Endodermal cell (in vitro differentiated cells): ENCODE measurements around the gene IL20RB. TPM values are rescaled to one million over a fixed set of nuclear protein-coding genes. Genes with fewer than 3 reads are reported as not detected.

Experiments used
- DNase-seq: peaks from one replicate; pipeline ENCODE4 v3.0.0-alpha.2; 2017
- H3K27ac ChIP-seq: 2 replicates; pipeline ENCODE4 v1.5.1; 2013; ENCODE audit warnings: mild to moderate bottlenecking, low read depth, low read length, moderate library complexity
- H3K27me3 ChIP-seq: 2 replicates; pipeline ENCODE4 v1.6.1; 2013; ENCODE audit warnings: mild to moderate bottlenecking, low read length, moderate library complexity; ENCODE audit not compliant: insufficient read depth, control insufficient read depth, poor library complexity, severe bottlenecking
- H3K36me3 ChIP-seq: 2 replicates; pipeline ENCODE4 v1.7.0; 2013; ENCODE audit warnings: mild to moderate bottlenecking, low read length, moderate library complexity; ENCODE audit not compliant: control insufficient read depth, insufficient read depth
- H3K4me1 ChIP-seq: one replicate; pipeline ENCODE4 v1.7.0; 2013; ENCODE audit warnings: low read length; ENCODE audit not compliant: control insufficient read depth, insufficient read depth
- H3K4me3 ChIP-seq: 2 replicates; pipeline ENCODE4 v1.5.1; 2013; ENCODE audit warnings: mild to moderate bottlenecking, low read length, moderate library complexity
- H3K9ac ChIP-seq: 2 replicates; pipeline ENCODE4 v1.6.1; 2013; ENCODE audit warnings: mild to moderate bottlenecking, low read length, moderate library complexity; ENCODE audit not compliant: poor library complexity, severe bottlenecking; ENCODE audit errors: extremely low read depth
- H3K9me3 ChIP-seq: 2 replicates; pipeline ENCODE4 v1.6.1; 2013; ENCODE audit warnings: mild to moderate bottlenecking, low read length, moderate library complexity; ENCODE audit not compliant: control insufficient read depth
- H3K27ac Mint-ChIP-seq: 2 replicates; pipeline ENCODE4 v1.8.0; 2020; ENCODE audit warnings: mixed read lengths
- H3K27me3 Mint-ChIP-seq: 2 replicates; pipeline ENCODE4 v1.8.0; 2021; ENCODE audit warnings: mild to moderate bottlenecking, mixed read lengths; ENCODE audit not compliant: insufficient read depth
- H3K36me3 Mint-ChIP-seq: 2 replicates; pipeline ENCODE4 v1.8.0; 2020; ENCODE audit warnings: low read depth, mixed read lengths
- H3K4me1 Mint-ChIP-seq: 2 replicates; pipeline ENCODE4 v1.8.0; 2020; ENCODE audit warnings: mixed read lengths
- H3K4me3 Mint-ChIP-seq: 2 replicates; pipeline ENCODE4 v1.8.0; 2020; ENCODE audit warnings: mild to moderate bottlenecking, moderate library complexity, mixed read lengths
- H3K9me3 Mint-ChIP-seq: 2 replicates; pipeline ENCODE4 v1.8.0; 2020; ENCODE audit warnings: mild to moderate bottlenecking, mixed read lengths
- CTCF ChIP-seq: fragments of 200-600 bp; sonication (generic); conservative IDR thresholded peaks from 2 replicates; pipeline ENCODE4 v1.5.0; 2021; ENCODE audit warnings: antibody characterized with exemption, mild to moderate bottlenecking
- WGBS, 2 experiments: methylation state at CpG; one replicate each; pipeline versions ENCODE4 v1.1.5 to v1.1.7; 2013; ENCODE audit warnings: missing lambda C conversion rate in 2 of 2, mixed read lengths in 1 of 2; ENCODE audit not compliant: insufficient coverage in 1 of 2, insufficient read length in 1 of 2; 5-methylcytosine and 5-hydroxymethylcytosine counted together
- total RNA-seq, 2 donors: library from RNA; stranded (reverse); fragmentation: NEBNext Ultra II Directional in 1 of 2; extraction: Animal tissue kit (Norgen Biotek cat#: 25700) in 1 of 2; gene quantifications; 2 replicates in 1 of 2; 3 replicates in 1 of 2; pipeline ENCODE4 v1.2.1, GENCODE V29; 2021

The IL20RB gene
- total RNA-seq, 2 donors from 2014 or later, result 1.7 to 2.1 TPM

GRCh38 chr3:136956971-136957370 is 812 bp upstream of the IL20RB start:
- Mint-ChIP-seq H3K36me3 (no peaks in the 10 kb centered on the region), H3K27ac (no peak overlapping the region), H3K9me3 (no peaks in the 10 kb centered on the region), H3K4me3 (no peak overlapping the region), H3K27me3 (no peaks in the 10 kb centered on the region), H3K4me1 (peaks cover 25% of the 10 kb centered on the region)
- WGBS, 2 experiments, result 91% methylated on average over 2 of the region's 2 CpGs; no CpG with 5 or more reads in 1 of the 2 experiments
- DNase-seq, result no peak
- no peak overlapping the region for H3K4me3 ChIP-seq
- no peaks in the 10 kb centered on the region for H3K36me3 ChIP-seq
- TF ChIP-seq CTCF, result no peak
- H3K27me3 ChIP-seq, result no peaks in the 10 kb centered on the region
- no peaks in the 10 kb centered on the region for H3K9me3 ChIP-seq
- no peak overlapping the region for H3K9ac ChIP-seq
- no peak overlapping the region for H3K27ac ChIP-seq
- H3K4me1 ChIP-seq, result no peaks in the 10 kb centered on the region

GRCh38 chr3:136958939-136959338 is 1.2 kb downstream of the IL20RB start:
- Mint-ChIP-seq H3K4me1 (peaks cover 21% of the 10 kb centered on the region), H3K9me3 (peaks cover 7% of the 10 kb centered on the region), H3K36me3 (peaks cover 2% of the 10 kb centered on the region), H3K27me3 (no peaks in the 10 kb centered on the region), H3K27ac (no peak overlapping the region), H3K4me3 (no peak overlapping the region)
- no peaks in the 10 kb centered on the region for H3K9me3 ChIP-seq
- no peaks in the 10 kb centered on the region for H3K4me1 ChIP-seq
- H3K9ac ChIP-seq, result no peak overlapping the region
- H3K36me3 ChIP-seq, result no peaks in the 10 kb centered on the region
- no peak for TF ChIP-seq CTCF
- H3K4me3 ChIP-seq, result no peak overlapping the region
- 91 to 100% methylated on average over 2 of the region's 2 CpGs for WGBS, 2 experiments
- no peak overlapping the region for H3K27ac ChIP-seq
- no peak for DNase-seq
- no peaks in the 10 kb centered on the region for H3K27me3 ChIP-seq

GRCh38 chr3:136959599-136959998 is 1.8 kb downstream of the IL20RB start:
- Mint-ChIP-seq H3K9me3 (peaks cover 7% of the 10 kb centered on the region), H3K4me3 (no peak overlapping the region), H3K36me3 (peaks cover 2% of the 10 kb centered on the region), H3K27ac (no peak overlapping the region), H3K4me1 (peaks cover 21% of the 10 kb centered on the region), H3K27me3 (no peaks in the 10 kb centered on the region)
- Histone ChIP-seq H3K27ac (no peak overlapping the region), H3K9me3 (no peaks in the 10 kb centered on the region), H3K4me3 (no peak overlapping the region), H3K9ac (no peak overlapping the region), H3K4me1 (no peaks in the 10 kb centered on the region), H3K36me3 (no peaks in the 10 kb centered on the region), H3K27me3 (no peaks in the 10 kb centered on the region)
- WGBS, 2 experiments, result 96 to 100% methylated on average over 1 to 6 of the region's 6 CpGs
- no peak for TF ChIP-seq CTCF
- DNase-seq, result no peak
